Endothelial cell (in vitro differentiated cells): ENCODE data around the gene OLFM1. TPM values are rescaled to one million over a fixed set of nuclear protein-coding genes. Genes with fewer than 3 reads are reported as not detected.

Experiments
- DNase-seq: peaks from one replicate; pipeline ENCODE4 v3.0.0; 2021; ENCODE audit warnings: low spot score
- H3K27ac Mint-ChIP-seq: one replicate; pipeline ENCODE4 v1.8.0; 2021; ENCODE audit warnings: mixed read lengths, inconsistent platforms; ENCODE audit not compliant: unreplicated experiment
- H3K27me3 Mint-ChIP-seq: one replicate; pipeline ENCODE4 v1.8.0; 2021; ENCODE audit warnings: mild to moderate bottlenecking, moderate library complexity, mixed read lengths, inconsistent platforms; ENCODE audit not compliant: unreplicated experiment
- H3K36me3 Mint-ChIP-seq: one replicate; pipeline ENCODE4 v1.8.0; 2021; ENCODE audit warnings: mild to moderate bottlenecking, low read depth, mixed read lengths, inconsistent platforms; ENCODE audit not compliant: unreplicated experiment
- H3K4me1 Mint-ChIP-seq: one replicate; pipeline ENCODE4 v1.8.0; 2021; ENCODE audit warnings: mild to moderate bottlenecking, mixed read lengths, inconsistent platforms; ENCODE audit not compliant: unreplicated experiment
- H3K4me3 Mint-ChIP-seq: one replicate; pipeline ENCODE4 v1.8.0; 2021; ENCODE audit warnings: mild to moderate bottlenecking, mixed read lengths, inconsistent platforms; ENCODE audit not compliant: unreplicated experiment
- H3K9me3 Mint-ChIP-seq: one replicate; pipeline ENCODE4 v1.8.0; 2021; ENCODE audit warnings: mixed read lengths, inconsistent platforms; ENCODE audit not compliant: unreplicated experiment
- CTCF ChIP-seq: fragments of 200-600 bp; sonication (generic); IDR thresholded peaks from one replicate; pipeline ENCODE4 v1.5.0; 2021; ENCODE audit warnings: antibody characterized with exemption; ENCODE audit not compliant: unreplicated experiment
- total RNA-seq: library from RNA; stranded (reverse); fragmentation: NEBNext Ultra II Directional; extraction: Animal tissue kit (Norgen Biotek cat#: 25700); gene quantifications from one replicate; pipeline ENCODE4 v1.2.1, GENCODE V29; 2021; ENCODE audit not compliant: unreplicated experiment

OLFM1 gene
- total RNA-seq, 1 donor from 2014 or later: 0.74 TPM

GRCh38 chr9:135070198-135070951, 17.1 kb upstream of the OLFM1 start:
- peaks cover 4% of the 10 kb centered on the region for H3K9me3 Mint-ChIP-seq

GRCh38 chr9:135070964-135071735, 16.3 kb upstream of the OLFM1 start:
- DNase-seq: no peak
- no peaks in the 10 kb centered on the region for H3K9me3 Mint-ChIP-seq
- H3K27me3 Mint-ChIP-seq: peaks cover 15% of the 10 kb centered on the region
- H3K27ac Mint-ChIP-seq: no peak overlapping the region
- no peaks in the 10 kb centered on the region for H3K36me3 Mint-ChIP-seq
- TF ChIP-seq CTCF: no peak
- H3K4me1 Mint-ChIP-seq: peaks cover 2% of the 10 kb centered on the region
- H3K4me3 Mint-ChIP-seq: no peak overlapping the region

More at GRCh38 chr9:135070198-135070951, 17.1 kb upstream of the OLFM1 start:
- peaks cover 2% of the 10 kb centered on the region for H3K4me1 Mint-ChIP-seq
- H3K4me3 Mint-ChIP-seq: no peak overlapping the region
- H3K36me3 Mint-ChIP-seq: no peaks in the 10 kb centered on the region
- H3K27ac Mint-ChIP-seq: no peak overlapping the region
- no peak for DNase-seq
- peaks cover 13% of the 10 kb centered on the region for H3K27me3 Mint-ChIP-seq
- TF ChIP-seq CTCF: no peak

GRCh38 chr9:135073081-135073740, 14.3 kb upstream of the OLFM1 start:
- no peaks in the 10 kb centered on the region for H3K9me3 Mint-ChIP-seq
- no peak overlapping the region for H3K4me3 Mint-ChIP-seq
- no peaks in the 10 kb centered on the region for H3K36me3 Mint-ChIP-seq
- peaks cover 12% of the 10 kb centered on the region for H3K27me3 Mint-ChIP-seq
- H3K27ac Mint-ChIP-seq: no peak overlapping the region
- peaks cover 2% of the 10 kb centered on the region for H3K4me1 Mint-ChIP-seq
- no peak for TF ChIP-seq CTCF
- no peak for DNase-seq

GRCh38 chr9:135073741-135074305, 13.6 kb upstream of the OLFM1 start:
- H3K4me3 Mint-ChIP-seq: no peak overlapping the region
- no peak overlapping the region for H3K27ac Mint-ChIP-seq
- no peak for TF ChIP-seq CTCF
- peaks cover 10% of the 10 kb centered on the region for H3K27me3 Mint-ChIP-seq
- no peaks in the 10 kb centered on the region for H3K9me3 Mint-ChIP-seq
- DNase-seq: no peak
- H3K36me3 Mint-ChIP-seq: no peaks in the 10 kb centered on the region
- peaks cover 2% of the 10 kb centered on the region for H3K4me1 Mint-ChIP-seq
